Nephron progenitor cell (in vitro differentiated cells): ENCODE measurements around the gene FOXC1.
A peak's percentile ranks its signal among the peaks of the same experiment; 100 is the strongest.

Experiments
- DNase-seq: peaks from one replicate; pipeline ENCODE4 v3.0.0; 2021
- H3K27ac Mint-ChIP-seq: 2 replicates; pipeline ENCODE4 v1.8.0; 2021; ENCODE audit warnings: mild to moderate bottlenecking, moderate library complexity, mixed read lengths
- H3K27me3 Mint-ChIP-seq: 2 replicates; pipeline ENCODE4 v1.8.0; 2021; ENCODE audit warnings: mild to moderate bottlenecking, low read depth, mixed read lengths; ENCODE audit not compliant: poor library complexity
- H3K36me3 Mint-ChIP-seq: 2 replicates; pipeline ENCODE4 v1.8.0; 2021; ENCODE audit warnings: low read depth, mixed read lengths
- H3K4me1 Mint-ChIP-seq: 2 replicates; pipeline ENCODE4 v1.8.0; 2021; ENCODE audit warnings: mixed read lengths
- H3K4me3 Mint-ChIP-seq: 2 replicates; pipeline ENCODE4 v1.8.0; 2021; ENCODE audit warnings: mild to moderate bottlenecking, moderate library complexity, mixed read lengths
- H3K9me3 Mint-ChIP-seq: 2 replicates; pipeline ENCODE4 v1.8.0; 2021; ENCODE audit warnings: mild to moderate bottlenecking, moderate library complexity, mixed read lengths
- CTCF ChIP-seq: fragments of 200-600 bp; sonication (generic); IDR thresholded peaks from 2 replicates; pipeline ENCODE4 v1.5.0; 2021; ENCODE audit warnings: antibody characterized with exemption

Gene FOXC1

GRCh38 chr6:1601158-1602048 lies 8.3 kb upstream of the FOXC1 start:
- H3K27me3 Mint-ChIP-seq: peaks cover 42% of the 10 kb centered on the region

GRCh38 chr6:1602049-1602713 lies 7.5 kb upstream of the FOXC1 start:
- Mint-ChIP-seq H3K4me1 (peaks cover 64% of the 10 kb centered on the region), H3K27ac (no peak overlapping the region), H3K27me3 (peaks cover 50% of the 10 kb centered on the region), H3K36me3 (no peaks in the 10 kb centered on the region), H3K9me3 (no peaks in the 10 kb centered on the region), H3K4me3 (no peak overlapping the region)
- no peak for DNase-seq
- no peak for TF ChIP-seq CTCF

More at GRCh38 chr6:1601158-1602048, 8.3 kb upstream of the FOXC1 start:
- TF ChIP-seq CTCF: no peak
- Mint-ChIP-seq H3K9me3 (no peaks in the 10 kb centered on the region), H3K4me3 (no peak overlapping the region), H3K36me3 (no peaks in the 10 kb centered on the region), H3K27ac (peak overlapping the region; percentile 48), H3K4me1 (peaks cover 64% of the 10 kb centered on the region)
- DNase-seq: no peak

GRCh38 chr6:1603708-1604107 lies 6.0 kb upstream of the FOXC1 start:
- H3K9me3 Mint-ChIP-seq: no peaks in the 10 kb centered on the region
- peak overlapping the region; percentile 65 for H3K4me3 Mint-ChIP-seq
- TF ChIP-seq CTCF: no peak
- DNase-seq: no peak
- H3K4me1 Mint-ChIP-seq: peaks cover 66% of the 10 kb centered on the region
- peaks cover 65% of the 10 kb centered on the region for H3K27me3 Mint-ChIP-seq
- no peaks in the 10 kb centered on the region for H3K36me3 Mint-ChIP-seq
- H3K27ac Mint-ChIP-seq: no peak overlapping the region

GRCh38 chr6:1604158-1605003 lies 5.3 kb upstream of the FOXC1 start:
- peak; percentile 91 for TF ChIP-seq CTCF
- Mint-ChIP-seq H3K4me1 (peaks cover 65% of the 10 kb centered on the region), H3K27ac (no peak overlapping the region), H3K27me3 (peaks cover 68% of the 10 kb centered on the region), H3K4me3 (peak overlapping the region; percentile 65), H3K36me3 (no peaks in the 10 kb centered on the region), H3K9me3 (no peaks in the 10 kb centered on the region)
- DNase-seq: peak; percentile 93

GRCh38 chr6:1605004-1605892 lies 4.5 kb upstream of the FOXC1 start:
- Mint-ChIP-seq H3K9me3 (no peaks in the 10 kb centered on the region), H3K4me1 (peaks cover 56% of the 10 kb centered on the region), H3K27ac (no peak overlapping the region), H3K4me3 (peak overlapping the region; percentile 93), H3K36me3 (no peaks in the 10 kb centered on the region), H3K27me3 (peaks cover 66% of the 10 kb centered on the region)
- TF ChIP-seq CTCF: no peak
- peak; percentile 50 for DNase-seq
